CD4-positive, alpha-beta T cell treated with Interferon gamma for 1 hour (primary cell): ENCODE results near the gene ROBO2.

Experiments used
- DNase-seq: peaks from one replicate; pipeline ENCODE4 v3.0.0-alpha.2; 2020

Gene ROBO2

DNA sequence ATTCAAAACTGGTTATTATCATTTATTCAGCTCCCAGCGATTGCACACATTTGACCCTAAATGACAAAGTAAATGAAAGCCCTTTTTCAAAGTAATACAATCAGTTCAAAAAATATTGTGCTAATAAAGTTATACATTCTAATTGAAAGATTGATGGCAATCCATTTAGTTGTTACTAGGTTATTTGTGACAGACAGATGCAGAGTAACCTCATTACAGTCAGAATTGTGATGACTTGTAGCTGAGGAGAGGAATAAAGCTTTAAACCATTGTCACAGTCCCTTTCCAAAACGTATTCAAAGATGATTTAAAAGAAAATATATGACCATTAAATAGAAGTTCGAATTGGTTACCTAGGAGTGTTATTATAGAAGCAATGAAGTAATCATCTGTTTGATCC is 86.1 kb downstream of the ROBO2 start:
- no peak for DNase-seq

DNA sequence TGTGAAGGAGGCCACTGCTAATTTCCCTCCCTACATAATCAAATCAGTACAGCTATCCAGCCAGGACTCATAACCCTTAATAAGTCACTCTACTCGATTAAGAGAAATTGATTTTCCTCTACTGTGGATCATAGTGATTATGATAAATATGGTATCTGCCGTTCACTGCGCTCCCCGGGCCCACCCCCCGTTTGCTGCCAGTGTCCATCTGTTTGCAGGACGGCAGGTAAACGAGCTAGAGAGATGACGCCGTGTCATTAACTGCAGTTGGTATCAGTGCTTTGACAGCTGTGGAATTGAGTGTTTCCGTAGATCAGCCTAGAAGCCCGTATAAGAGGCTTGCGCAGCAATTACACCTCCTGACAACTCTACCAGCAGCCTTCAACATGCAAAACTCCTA is 94.9 kb downstream of the ROBO2 start:
- no peak for DNase-seq

DNA sequence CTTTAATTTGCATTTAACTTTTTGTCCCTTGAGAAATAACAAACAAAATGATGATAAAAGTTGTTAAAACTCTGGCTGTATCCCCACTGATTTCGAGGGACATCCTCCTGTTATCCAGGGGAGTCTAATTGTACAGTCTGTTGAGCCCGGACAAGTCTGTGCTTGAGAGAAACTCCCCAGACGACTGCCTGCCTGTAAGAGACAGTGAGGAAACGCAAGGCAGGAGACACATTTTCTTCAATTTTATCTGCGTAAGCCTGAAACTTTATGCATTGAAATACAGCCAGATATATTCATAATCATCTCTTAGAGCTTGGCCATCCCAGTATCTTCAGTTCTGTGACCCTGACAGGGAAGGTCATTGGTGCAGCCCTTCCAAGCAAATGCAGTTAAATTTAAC is 97.7 kb downstream of the ROBO2 start:
- no peak for DNase-seq

DNA sequence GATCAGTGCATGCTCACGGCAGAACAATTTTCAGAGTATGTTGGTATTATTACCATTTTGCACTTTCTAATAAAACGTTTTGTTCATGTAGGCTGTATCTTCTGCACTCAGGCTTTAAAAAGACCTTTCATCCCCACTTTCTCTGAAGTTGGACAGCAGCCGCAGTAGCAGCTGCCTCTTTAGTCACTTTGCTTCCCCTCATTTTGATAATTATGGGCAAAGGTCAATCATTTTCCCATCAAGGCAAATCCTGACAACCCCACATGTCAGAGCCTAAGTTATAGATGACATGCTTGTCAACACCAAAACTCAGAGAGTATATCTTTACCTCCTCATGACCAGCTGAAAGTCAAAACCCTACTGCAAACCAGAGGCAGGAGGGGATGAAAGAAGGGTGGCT is 99.7 kb downstream of the ROBO2 start:
- DNase-seq, result no peak

DNA sequence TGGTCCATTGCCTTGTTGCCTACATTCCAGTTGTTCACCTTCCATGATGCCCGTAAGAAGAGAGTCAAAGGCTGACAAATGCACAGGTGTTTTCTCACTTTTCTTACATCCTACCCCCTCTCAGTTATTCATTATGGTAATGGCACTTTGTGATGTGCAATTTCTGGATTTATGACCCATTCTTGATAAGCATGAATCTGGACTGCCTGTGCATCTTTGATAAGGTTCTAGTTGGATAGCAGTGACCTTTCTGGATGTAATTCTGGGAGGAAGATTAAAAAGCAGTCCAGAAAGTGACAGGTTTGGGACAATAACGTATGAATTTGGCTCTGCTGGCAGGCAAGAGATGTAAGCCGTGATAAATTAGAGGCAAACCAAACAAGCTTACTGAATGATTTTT is 101.5 kb downstream of the ROBO2 start:
- no peak for DNase-seq

DNA sequence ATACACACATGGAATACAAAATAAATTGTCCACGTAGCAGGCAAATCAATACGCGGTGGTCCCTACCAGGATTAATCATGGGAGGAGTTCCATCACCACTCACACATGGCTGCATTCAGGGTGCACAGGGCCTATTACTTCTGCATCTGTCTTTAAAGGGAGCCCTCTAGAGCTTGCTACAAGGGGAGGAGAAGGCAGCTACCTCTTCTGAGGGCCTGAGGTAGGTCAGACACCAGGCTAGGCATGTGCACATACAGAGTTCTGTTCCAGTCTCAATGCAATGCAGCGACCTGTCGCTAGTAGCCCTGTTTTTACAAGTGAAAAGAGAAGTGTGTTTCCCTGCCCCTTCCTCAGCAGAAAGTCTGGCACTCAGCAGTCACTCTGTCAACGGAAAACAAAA is 102.7 kb downstream of the ROBO2 start:
- no peak for DNase-seq

DNA sequence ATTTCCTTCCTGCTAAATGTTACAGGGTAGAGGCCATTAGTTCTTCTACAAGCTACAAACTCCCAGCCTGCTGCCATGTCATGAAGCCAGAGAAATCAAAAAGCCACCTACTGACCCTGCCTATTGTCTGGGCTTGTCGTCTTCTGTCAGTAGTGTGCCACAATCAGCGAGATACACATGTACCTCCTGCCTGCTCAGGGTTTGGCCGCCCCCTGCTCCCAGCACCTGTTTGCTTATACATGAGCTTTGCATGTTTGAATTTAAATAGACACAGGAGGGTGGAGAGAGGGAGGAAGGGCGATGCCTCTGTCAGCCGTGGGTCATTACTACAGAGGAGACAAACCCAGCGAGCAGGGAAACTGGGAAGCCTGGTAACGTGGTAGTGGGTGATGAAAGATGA is 106.1 kb downstream of the ROBO2 start:
- no peak for DNase-seq

DNA sequence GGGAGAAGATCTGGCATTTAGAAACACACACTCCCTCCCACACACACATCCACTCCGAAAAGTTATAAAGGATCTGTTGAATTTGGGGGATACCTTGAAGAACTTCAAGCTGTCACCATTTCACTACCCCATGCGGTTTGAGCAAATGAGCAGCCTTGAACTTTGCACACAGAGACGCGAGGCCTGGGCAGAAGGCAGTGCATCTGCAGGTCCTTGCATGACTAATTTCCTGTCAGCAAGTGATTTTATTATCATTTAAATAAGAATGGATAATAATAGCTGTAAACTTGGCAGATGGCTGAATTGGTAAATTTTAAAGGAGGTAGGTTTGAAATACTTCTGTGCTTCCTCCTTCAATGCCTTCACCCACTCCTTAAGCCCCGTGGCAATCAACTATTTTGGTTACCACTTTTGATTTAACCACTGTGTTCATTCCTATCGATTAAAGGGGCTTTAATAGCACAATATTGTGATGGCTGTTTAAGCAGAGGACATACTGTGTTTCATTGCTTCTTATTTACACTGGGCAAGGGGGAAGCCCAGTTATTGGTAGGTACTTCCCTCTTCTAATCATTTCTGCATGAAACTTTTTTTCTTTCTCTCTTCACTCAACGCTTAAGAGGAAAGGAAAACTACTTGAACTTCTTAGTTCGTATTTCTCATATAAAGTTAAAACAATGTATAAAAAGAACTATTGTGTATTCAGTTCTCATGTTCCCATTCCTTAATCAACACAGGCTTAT is 108.1 kb downstream of the ROBO2 start:
- DNase-seq, result no peak

DNA sequence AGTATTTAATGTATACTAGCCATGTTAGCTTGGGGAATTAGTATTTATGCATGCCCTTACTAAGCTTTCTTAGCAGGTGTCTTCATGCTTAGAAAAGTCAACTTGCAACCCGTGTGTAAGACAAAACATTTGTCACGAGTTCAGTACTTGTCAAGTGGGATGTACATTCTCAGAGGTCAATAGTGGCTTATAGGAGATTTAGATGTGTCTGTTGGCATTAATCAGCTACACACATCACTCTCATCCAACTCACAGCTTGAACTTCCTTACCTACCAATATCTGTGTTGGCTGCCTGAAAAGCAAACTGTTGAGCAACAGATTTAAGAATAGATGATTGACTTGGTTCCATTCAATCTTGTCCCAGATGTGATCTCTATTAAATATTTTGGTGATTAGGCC is 109.5 kb downstream of the ROBO2 start:
- DNase-seq, result no peak

DNA sequence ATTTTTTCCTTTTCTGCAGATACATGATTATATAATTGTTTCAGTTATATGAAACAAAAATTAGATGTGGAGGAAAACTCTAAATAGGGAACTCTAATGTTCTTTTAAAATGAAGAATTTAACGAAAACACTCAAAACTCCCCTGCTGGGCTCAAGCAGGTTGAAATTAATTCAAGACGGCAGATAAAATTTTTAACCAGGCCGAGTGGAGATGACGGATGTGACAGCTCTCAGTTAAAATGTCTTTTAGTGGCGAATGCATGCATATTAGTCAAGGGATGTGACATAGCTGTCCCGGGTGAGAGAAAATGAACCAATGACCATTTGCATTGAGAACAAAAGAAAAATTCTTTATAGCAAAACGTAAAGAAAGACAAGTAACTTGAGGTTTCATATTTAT is 110.1 kb downstream of the ROBO2 start:
- no peak for DNase-seq

DNA sequence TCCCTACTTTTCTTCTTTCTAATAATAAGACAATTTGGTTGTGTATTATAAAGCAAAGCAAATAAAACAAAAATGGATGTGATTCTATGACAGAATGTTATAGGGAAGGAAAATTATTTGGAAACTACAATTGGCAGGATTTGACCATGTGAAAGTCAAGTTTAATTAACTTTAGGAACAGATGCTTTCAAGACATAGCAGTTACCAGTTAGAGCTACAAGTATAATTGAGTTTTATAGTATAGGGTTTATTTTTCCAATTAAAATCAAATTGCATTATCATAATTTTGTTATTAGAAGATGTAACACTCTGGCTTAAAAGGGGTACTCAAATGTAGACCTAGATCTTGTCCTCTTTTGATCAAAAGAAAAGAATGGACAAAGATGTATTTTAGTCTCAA is 110.9 kb downstream of the ROBO2 start:
- no peak for DNase-seq

DNA sequence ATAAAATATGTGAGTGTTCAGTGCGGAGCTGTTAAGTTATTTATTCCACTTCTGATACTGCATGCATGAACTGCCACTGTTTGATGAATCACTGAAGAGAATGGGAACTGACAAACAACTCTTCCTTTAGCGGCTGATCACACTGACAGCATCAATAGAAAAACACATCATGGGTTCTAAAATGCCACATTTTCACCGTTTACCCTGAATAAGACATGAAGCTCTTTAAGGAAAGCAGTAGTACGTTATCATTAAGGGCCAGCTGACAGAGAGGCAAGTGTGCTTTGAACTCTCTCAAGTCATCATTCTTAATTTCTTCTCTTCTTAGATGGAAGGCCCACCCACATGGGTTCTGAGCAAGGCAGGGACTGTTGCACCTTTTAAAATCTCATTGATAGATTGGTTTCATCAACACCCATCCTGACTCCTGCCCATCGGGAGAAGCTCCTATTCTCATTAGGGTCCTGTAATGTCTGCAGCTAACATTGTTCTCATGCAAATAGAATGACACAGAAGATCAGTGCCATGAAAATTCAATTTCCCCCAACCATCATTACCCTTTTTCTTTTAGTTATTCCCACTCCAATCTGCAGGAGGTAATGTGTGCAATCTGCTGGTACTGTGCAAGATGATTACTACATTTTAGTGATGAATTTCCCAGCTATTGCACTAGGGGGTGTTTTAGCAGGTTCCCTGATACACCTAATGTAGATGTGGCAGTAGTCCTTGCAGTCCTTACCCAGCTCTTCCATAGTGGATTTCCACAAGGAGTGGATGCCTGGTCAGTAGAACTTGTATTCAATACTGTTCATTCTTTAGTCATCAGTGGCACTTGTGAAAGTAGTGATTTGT is 119.1 kb downstream of the ROBO2 start:
- no peak for DNase-seq

DNA sequence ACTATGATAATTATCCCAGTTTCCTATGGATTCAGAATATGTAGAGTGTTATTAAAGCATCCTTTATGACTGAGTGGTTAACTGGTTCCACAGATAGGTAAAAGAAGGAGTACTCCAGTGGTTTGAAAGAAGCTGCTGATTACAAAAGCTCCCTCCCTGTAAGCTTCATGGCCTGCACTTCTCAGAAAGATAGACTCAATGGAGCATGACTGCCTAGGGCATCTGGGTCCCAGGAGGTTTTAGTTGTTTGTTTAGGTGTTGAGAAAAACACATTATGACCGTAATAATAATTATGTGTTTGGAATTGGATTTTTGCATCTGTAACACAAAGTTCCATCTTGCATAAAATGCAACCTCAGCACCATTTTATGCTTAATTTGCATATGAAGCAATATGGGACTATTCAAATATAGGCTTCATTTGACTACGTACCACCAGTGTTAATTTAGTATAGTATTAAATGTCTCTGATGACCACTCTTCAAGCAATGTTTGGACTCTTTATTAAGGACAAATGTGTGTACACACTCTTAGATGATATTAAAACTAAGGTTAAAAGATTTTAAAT is 121.1 kb downstream of the ROBO2 start:
- DNase-seq, result no peak

DNA sequence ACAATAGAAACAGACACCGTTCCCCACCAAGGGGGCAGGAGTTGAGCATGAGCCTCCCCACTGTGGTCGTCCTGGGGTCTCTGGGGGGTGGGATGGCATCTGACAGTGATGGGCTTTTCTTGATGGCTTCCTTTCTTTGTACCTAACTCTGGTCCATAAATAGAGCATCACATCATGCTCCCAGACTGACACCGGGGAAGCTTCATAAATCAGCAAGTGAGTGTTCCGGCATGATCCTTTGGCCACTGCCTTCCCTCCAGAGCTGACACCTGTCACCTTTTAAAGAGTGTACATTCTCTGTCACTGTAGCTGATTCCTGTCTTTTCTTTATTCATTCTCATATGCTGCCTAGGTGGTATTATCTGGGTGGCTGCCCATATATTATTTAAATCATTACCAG is 129.9 kb downstream of the ROBO2 start:
- no peak for DNase-seq

DNA sequence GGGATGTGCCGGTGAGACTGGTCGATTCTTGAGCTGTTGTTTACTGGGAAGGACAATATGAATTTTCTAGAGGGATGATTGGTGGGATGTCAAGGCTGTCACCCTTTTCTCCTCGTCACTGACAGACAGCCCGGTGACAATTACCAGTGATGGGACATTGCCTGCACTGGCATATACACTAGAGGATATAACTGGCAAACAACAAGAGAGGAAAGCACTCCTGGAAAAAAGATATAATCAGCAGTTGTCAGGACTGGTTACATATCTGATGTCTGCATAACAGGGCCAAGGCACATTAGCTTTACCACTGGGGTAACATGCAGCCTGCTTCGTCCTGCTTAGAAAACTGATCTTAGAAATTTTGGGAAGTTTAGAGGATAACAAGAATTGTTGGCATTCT is 131.1 kb downstream of the ROBO2 start:
- DNase-seq, result no peak

DNA sequence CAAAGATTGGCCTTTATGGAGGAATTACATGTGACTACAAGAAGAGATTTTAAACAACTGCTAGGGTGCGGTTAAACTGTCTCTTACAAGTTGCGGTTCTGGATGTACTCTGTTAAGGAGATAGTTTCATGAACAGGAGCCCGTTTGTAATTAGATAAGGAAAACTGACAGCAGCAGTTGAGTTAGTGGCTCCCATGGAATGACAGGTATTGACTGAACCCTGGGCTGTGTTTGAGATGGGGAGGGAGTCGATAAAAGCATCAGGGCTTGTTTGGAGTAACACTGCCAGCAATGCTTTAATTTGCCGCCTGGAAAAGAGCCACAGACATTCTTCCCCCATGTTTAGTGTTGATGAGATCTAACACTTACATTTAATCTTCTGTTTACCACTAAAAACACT is 139.9 kb downstream of the ROBO2 start:
- no peak for DNase-seq

DNA sequence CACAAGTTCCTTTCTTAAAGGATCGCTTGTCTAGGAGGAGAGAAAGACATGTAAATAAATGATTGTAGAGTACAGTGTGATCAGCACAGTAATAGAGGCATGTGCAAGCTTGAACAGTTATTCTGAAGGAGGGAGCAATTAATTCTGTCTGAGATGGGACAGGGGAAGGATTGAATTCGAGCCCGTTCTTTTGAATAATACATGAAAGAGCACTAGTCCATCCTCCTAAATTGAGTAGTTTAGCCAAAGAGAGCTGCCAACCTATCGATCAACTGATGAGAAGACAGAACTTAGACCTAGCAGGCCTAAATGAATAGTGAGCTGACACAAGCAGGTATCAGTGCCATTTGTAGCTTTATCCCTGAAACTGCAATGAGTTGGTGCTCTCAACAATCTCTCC is 142.4 kb downstream of the ROBO2 start:
- DNase-seq, result no peak

DNA sequence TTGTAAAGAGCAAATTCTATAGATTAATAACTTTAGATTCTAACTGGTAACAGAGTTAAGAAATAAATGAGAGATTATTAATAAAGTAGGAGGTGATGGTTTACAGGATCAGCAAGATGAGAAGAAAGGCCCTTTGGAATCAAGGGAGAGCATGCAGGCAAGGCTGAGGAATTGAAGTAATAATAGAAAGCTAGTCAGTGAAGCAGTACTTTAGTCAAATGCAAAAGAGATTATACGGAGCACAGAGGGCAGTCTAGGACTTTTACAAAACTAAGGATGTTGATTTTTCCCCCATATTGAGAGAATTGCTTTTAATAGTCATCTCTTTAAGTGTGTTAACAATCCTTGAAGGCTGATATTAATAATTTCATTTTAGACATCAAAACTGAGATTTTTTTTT is 146.4 kb downstream of the ROBO2 start:
- no peak for DNase-seq

DNA sequence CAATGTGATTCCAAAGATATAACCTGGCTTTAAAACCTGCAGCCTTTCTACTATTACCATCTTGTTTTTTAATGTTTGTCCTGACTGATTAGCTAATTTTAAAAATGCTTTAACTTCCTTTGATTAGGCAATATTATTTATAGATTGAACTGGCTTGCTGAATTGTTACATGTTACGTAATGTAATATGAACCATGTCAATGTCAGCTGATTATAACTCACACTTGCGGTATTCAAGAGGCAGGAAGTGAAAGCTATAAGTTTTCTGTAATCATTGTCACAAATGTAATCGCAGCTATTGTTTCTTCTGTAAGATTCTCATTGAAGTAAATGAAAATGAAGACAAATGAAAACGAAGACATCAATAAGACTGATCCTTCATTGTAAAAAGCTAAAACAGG is 146.8 kb downstream of the ROBO2 start:
- no peak for DNase-seq

DNA sequence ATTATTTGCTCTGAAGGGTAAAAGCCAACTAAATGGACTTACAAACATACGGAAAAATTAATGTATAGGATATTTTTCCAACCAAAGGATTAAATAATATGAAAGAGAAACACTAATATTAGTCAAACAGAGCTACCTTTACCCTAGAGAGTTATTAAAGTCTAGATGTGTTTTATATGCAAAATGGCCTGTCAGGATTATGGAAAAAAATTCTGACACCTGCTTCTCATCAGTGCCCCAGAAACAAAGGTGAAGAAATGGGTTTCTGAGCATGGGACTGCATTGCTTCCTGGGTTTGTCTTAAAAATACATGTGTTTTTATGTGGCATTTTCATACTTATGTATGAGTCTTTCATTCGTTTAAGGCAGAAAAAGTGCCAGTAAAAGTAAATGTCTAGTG is 148.3 kb downstream of the ROBO2 start:
- no peak for DNase-seq

DNA sequence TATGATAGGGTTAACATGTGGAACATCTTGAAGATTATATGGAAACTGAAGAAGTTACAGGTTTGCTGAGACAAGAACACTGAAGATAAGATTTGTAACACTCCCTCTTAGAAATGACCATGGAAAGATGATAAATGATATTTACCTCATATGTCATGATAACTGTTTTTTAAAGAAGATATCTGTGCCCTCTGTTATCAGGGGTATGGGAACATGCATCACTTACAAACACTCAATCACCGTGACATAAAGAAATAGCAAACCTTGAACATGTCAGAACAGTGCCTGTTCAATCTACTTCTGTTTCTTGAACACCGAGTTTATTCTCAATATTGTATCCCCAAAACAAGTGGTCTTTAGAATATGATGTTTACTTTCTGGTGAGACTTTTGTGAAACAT is 149.4 kb downstream of the ROBO2 start:
- DNase-seq, result no peak

DNA sequence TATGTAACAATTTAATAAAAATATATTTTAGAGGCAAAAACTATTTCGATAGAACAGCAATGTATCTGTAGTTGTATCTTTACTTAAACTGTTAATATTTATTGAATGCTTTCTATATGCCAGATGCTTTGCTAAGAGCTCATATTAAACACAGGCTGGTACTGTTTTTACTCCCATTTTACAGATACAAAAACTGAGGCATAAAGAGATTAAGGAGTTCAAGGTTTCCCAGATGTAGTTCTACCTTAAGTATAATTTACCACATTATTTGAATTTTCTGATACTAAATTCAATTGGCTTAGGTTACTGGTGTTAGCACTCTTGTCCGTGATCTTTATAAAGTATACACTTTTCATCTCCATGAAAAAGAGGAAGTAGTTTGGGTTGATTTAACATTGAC is 149.8 kb downstream of the ROBO2 start:
- DNase-seq, result no peak

DNA sequence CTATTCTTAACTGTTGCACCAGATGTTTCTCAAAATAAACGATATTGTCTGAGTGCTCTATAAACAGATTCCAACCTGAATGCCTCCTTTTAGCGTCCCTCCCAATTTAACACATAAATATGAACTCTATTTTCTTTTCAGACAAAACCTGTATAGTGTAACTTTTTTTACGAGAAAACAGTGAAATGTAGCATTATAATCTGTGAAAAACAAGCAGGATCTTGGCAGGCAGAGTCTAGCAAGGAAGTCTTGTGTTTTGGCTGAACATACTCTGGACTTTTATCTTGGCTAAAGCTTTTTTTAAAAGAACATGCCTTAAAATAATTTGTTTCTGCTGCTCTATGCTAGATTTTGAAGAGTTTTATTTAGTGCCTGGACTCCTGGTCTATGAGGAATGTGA is 150.5 kb downstream of the ROBO2 start:
- no peak for DNase-seq

DNA sequence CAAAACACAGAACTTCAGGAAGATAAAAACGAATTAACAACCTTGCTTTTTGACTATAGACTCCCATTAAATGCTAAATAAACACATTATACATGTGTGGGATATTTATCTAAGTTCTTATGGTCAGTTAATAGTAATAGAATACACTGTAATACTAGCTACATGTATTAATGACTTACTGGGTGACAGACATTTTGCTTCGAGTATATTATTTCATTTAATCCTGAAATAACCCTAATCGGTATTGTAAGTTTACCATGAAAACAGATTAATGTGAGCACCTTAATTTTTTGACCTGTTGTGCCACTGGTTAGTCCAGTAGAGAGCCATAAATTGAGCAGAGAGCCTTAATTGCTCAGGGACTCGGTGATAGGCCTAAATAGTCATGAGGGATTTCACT is 151.1 kb downstream of the ROBO2 start:
- no peak for DNase-seq
